Gastroesophageal sphincter (tissue), 4 donors: ENCODE measurements around the gene TMEFF2. TPM values are rescaled to one million over a fixed set of nuclear protein-coding genes. Genes with fewer than 3 reads are reported as not detected.
"Not testable (repeated sequence)": the region's sequence is repeated elsewhere in the genome, so short reads cannot be mapped to it uniquely, and the experiment has no call there.

Experiments used
- ATAC-seq: fragments of 150-250 bp; one replicate; pipeline ENCODE4 v1.9.1; 2016; ENCODE audit warnings: mild to moderate bottlenecking, moderate library complexity
- H3K27ac ChIP-seq, 4 donors: fragments of 200-600 bp; sonication (generic) in 3 of 4; 1 replicate in 3 of 4; 2 replicates in 1 of 4; pipeline ENCODE4 v1.5.1; 2016 to 2019
- H3K27me3 ChIP-seq: fragments of 200-600 bp; sonication (generic); one replicate; pipeline ENCODE4 v1.5.1; 2019
- H3K36me3 ChIP-seq, 2 donors: fragments of 200-600 bp; sonication (generic); one replicate each; pipeline ENCODE4 v1.5.1; 2019; ENCODE audit warnings: control low read depth in 1 of 2
- H3K4me1 ChIP-seq, 3 donors: fragments of 200-600 bp; sonication (generic); 1 replicate in 2 of 3; 2 replicates in 1 of 3; pipeline ENCODE4 v1.5.1; 2016 to 2019; ENCODE audit warnings: control low read depth in 2 of 3
- H3K4me3 ChIP-seq, 2 donors: fragments of 200-600 bp; sonication (generic); one replicate each; pipeline ENCODE4 v1.5.1; 2019; ENCODE audit warnings: mild to moderate bottlenecking in 1 of 2, moderate library complexity in 1 of 2
- H3K9me3 ChIP-seq, 3 donors: fragments of 200-600 bp; sonication (generic); one replicate each; pipeline ENCODE4 v1.5.1; 2017 to 2019; ENCODE audit warnings: control low read depth in 2 of 3
- CTCF ChIP-seq, 4 experiments: fragments of 200-600 bp in 2 of 4; fragments of 450-650 bp in 2 of 4; sonication (generic) in 1 of 4; IDR thresholded peaks; one replicate each; pipeline ENCODE4 v1.5.1; 2017 to 2019; ENCODE audit warnings: antibody characterized with exemption in 4 of 4, mild to moderate bottlenecking in 2 of 4, moderate library complexity in 2 of 4
- EP300 ChIP-seq: sonication (generic); formaldehyde crosslinking; IDR thresholded peaks from one replicate; pipeline ENCODE4 v1.6.1; 2017; ENCODE audit warnings: antibody characterized with exemption, mild to moderate bottlenecking
- POLR2A ChIP-seq, 2 donors: fragments of 450-650 bp; IDR thresholded peaks; one replicate each; pipeline ENCODE4 v1.6.1; 2017; ENCODE audit warnings: antibody characterized with exemption in 2 of 2, mild to moderate bottlenecking in 2 of 2, moderate library complexity in 1 of 2
- POLR2AphosphoS5 ChIP-seq: sonication (generic); formaldehyde crosslinking; IDR thresholded peaks from one replicate; pipeline ENCODE4 v1.6.1; 2017; ENCODE audit warnings: antibody characterized with exemption
- WGBS, 2 donors: methylation state at CpG; one replicate each; pipeline ENCODE4 v1.1.5; 2018; ENCODE audit warnings: low coverage in 1 of 2; 5-methylcytosine and 5-hydroxymethylcytosine counted together
- total RNA-seq, 4 donors: library from RNA; depleted of rRNA; stranded (reverse); fragments of >200 nt; gene quantifications; one replicate each; pipeline ENCODE4 v1.1.0, GENCODE V29; 2016

The TMEFF2 gene
- total RNA-seq, 4 donors from 2014 or later: 0.42 to 3.0 (median 0.83) TPM

GRCh38 chr2:191922736-191923651 is 271.7 kb downstream of the TMEFF2 start:
- TF ChIP-seq POLR2AphosphoS5 (no peak), CTCF (IDR thresholded peaks at IDR 0.05) (no peak), POLR2A (IDR thresholded peaks at IDR 0.05) (no peak), EP300 (no peak)
- H3K27ac ChIP-seq: no peak overlapping the region
- no peak overlapping the region for H3K4me3 ChIP-seq
- H3K9me3 ChIP-seq: no peaks in the 10 kb centered on the region
- no peak for ATAC-seq
- peaks cover 5 to 9% (median 8%) of the 10 kb centered on the region in 3 donors for H3K4me1 ChIP-seq
- WGBS, 2 donors: 93 to 96% methylated on average over 9 to 17 of the region's 20 CpGs
- H3K27me3 ChIP-seq: no peaks in the 10 kb centered on the region
- H3K36me3 ChIP-seq: no peaks in the 10 kb centered on the region

GRCh38 chr2:191921650-191922049 is 273.1 kb downstream of the TMEFF2 start:
- not testable (repeated sequence) for H3K4me1 ChIP-seq, ATAC-seq, H3K27ac ChIP-seq, H3K27me3 ChIP-seq, H3K36me3 ChIP-seq, H3K9me3 ChIP-seq, H3K4me3 ChIP-seq
- WGBS, 2 donors: no CpG with 5 or more reads among the region's 32 CpGs

GRCh38 chr2:191920502-191920901 is 274.2 kb downstream of the TMEFF2 start:
- Histone ChIP-seq H3K4me3 (no peak overlapping the region), H3K9me3 (no peaks in the 10 kb centered on the region), H3K27me3 (no peaks in the 10 kb centered on the region), H3K36me3 (no peaks in the 10 kb centered on the region), H3K4me1 (no peaks in the 10 kb centered on the region), H3K27ac (no peak overlapping the region)
- no peak for ATAC-seq
- WGBS, 2 donors: 81 to 92% methylated on average over 2 of the region's 2 CpGs
- TF ChIP-seq POLR2AphosphoS5: no peak
- no peak for TF ChIP-seq CTCF (IDR thresholded peaks at IDR 0.05)
- no peak for TF ChIP-seq POLR2A (IDR thresholded peaks at IDR 0.05)
- no peak for TF ChIP-seq EP300

- Histone ChIP-seq H3K27me3 (no peaks in the 10 kb centered on the region), H3K4me3 (no peak overlapping the region), H3K27ac (no peak overlapping the region), H3K4me1 (no peaks in the 10 kb centered on the region), H3K9me3 (no peaks in the 10 kb centered on the region), H3K36me3 (no peaks in the 10 kb centered on the region)
- TF ChIP-seq POLR2A (IDR thresholded peaks at IDR 0.05) (no peak), CTCF (IDR thresholded peaks at IDR 0.05) (no peak), POLR2AphosphoS5 (no peak), EP300 (no peak)
- 70 to 77% methylated on average over 4 to 8 of the region's 9 CpGs for WGBS, 2 donors
- ATAC-seq: no peak
These were observed 276.6 kb downstream of the TMEFF2 start for GRCh38 chr2:191917967-191918651.

GRCh38 chr2:191917430-191917881 is 277.3 kb downstream of the TMEFF2 start:
- ATAC-seq: no peak
- 76 to 100% methylated on average over 2 of the region's 2 CpGs for WGBS, 2 donors
- TF ChIP-seq POLR2A (IDR thresholded peaks at IDR 0.05) (no peak), POLR2AphosphoS5 (no peak), EP300 (no peak), CTCF (IDR thresholded peaks at IDR 0.05) (no peak)
- Histone ChIP-seq H3K4me3 (no peak overlapping the region), H3K9me3 (no peaks in the 10 kb centered on the region), H3K27me3 (no peaks in the 10 kb centered on the region), H3K36me3 (no peaks in the 10 kb centered on the region), H3K4me1 (peaks cover 0 to 6% (median 0%) of the 10 kb centered on the region in 3 donors), H3K27ac (no peak overlapping the region)
